Putamen (tissue), 1 donor: ENCODE measurements around the gene FAM193B.
"Not testable (repeated sequence)": the region's sequence is repeated elsewhere in the genome, so short reads cannot be mapped to it uniquely, and the experiment has no call there.

Experiments used
- DNase-seq: peaks from one replicate; pipeline ENCODE4 v3.0.0-alpha.2; 2016; ENCODE audit warnings: low spot score

Gene FAM193B

GRCh38 chr5:177576169-177576568 is 21.8 kb upstream of the FAM193B start:
- DNase-seq = no peak

DNA sequence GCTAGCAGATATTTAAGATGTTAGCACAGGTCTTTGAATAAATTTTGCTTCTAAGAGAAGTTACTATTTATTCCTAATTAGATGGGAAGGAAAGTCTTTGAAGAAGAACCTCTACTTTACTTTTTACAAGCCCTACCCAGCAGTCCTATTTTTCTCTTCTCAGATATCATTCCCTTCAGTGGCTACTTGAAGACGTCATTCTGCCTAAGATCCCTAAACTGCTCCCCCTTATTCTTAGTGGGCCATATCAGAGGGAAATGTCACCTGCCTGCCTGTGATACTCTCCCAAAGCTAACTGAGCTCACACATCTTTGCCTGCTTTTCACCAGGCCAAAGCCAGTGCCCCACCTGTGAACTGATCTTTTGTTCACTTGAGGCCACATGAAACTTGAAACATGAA is 21.1 kb upstream of the FAM193B start:
- no peak for DNase-seq

DNA sequence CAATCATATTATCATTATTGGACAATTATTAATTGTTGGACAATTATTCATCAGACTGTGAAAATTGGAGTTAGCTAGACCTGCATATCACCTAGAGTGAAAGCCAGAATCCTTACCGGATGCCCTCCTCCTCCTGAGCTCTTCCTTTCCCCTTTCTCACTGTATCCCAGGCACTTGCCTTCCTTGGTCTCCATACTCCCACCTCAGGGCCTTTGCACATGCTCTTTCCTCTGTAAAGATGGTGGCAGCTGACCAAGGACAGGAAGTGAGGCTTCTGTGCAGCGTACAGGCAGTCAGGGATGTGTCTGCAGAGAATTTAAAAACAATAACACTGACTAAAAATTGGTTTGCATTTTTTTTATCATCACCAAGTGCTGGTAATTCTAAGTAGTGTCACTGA is 15.5 kb upstream of the FAM193B start:
- no peak for DNase-seq

- DNase-seq = no peak
Measured at GRCh38 chr5:177568326-177568725, 14.0 kb upstream of the FAM193B start.

- DNase-seq = no peak
Measured at GRCh38 chr5:177565046-177565445, 10.7 kb upstream of the FAM193B start.

DNA sequence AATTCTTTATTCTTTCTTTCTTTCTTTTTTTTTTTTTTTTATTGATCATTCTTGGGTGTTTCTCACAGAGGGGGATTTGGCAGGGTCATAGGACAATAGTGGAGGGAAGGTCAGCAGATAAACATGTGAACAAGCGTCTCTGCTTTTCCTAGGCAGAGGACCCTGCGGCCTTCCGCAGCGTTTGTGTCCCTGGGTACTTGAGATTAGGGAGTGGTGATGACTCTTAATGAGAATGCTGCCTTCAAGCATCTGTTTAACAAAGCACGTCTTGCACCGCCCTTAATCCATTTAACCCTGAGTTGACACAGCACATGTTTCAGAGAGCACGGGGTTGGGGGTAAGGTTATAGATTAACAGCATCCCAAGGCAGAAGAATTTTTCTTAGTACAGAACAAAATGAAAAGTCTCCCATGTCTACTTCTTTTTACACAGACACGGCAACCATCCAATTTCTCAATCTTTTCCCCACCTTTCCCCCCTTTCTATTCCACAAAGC is 5.1 kb upstream of the FAM193B start:
- not testable (repeated sequence) for DNase-seq

DNA sequence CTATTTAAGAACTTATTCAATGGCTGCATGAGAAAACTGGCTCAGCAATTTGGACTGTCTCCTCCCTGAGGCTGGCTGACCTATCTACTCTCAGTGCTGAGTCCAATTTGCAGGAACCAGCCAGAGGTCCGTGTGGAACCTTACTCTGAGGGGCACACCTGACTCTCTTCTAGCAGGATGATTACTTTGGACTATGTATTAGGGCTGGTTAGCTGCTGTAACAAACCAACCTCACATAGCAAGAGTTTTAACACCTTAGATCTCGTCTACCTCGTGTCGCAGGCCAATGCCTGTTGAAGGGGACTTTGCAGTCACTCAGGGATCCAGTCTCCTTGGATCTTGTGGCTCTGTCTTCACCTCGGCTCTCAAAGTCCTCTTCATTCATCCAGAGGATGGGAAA is 3.4 kb upstream of the FAM193B start:
- no peak for DNase-seq

DNA sequence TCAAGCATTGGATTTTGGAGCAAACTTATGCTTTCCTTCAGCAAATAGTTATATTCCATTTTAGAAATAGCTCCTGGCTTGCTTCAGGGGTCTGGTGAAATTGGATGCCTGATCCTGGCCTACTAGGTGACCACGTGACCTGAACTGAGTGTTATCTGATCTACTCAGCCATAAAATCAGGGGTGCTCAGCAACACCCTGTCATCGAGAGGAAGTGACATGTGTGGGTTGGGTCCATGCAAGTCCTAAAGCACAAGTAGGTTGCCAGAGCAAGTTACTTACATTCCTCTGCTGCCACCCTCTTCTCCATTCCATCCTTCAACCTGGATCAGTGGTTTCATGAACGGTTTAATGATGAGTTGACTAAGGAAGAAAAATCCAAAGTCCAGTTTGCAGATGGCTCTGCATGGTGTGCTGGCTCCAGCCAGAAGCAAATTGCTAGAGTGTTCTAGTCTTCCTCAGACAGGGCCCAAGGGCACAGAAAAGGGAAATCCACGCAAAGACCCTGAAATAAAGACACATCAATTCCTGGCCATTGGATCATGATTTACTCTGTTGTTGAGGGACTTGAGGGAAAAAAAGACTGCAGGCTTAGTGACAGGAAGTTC is 2.8 kb upstream of the FAM193B start:
- DNase-seq = no peak

DNA sequence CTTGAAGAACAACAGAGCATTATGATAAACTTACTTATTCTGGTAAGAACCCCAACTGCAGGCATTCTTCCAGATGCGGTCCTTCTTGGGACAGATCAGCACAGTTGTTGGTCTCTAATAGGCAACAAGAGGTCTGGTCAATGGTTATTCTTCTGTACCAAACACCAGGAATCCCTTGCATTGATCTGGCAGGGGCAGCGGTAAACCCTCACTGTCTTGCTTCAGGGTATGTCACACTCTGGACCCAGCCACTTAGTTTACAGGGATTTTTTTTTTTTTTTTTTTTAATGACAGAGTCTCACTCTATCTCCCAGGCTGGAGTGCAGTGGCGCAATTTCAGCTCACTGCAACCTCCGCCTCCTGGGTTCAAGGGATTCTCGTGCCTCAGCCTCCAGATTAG is 1.3 kb upstream of the FAM193B start:
- no peak for DNase-seq

DNA sequence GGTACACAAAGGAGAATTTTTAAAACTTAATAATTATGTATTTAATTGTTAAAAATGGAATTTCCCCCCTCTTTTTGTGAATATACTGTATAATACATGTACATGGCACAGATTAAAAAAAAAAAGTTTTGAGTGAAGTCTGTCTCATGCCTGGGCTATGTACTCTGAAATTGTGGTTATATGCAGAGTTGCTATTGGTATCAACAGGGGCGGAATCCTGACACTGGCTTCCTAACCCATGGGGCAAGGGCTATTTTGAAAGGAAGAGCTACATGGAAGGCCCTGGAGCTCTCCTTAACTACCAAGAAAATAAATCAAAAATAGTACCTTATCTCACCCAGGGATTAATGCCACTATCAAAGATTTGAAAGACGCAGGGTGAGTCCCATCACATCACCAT is 865 bp upstream of the FAM193B start:
- no peak for DNase-seq

GRCh38 chr5:177553671-177554429 is 513 bp downstream of the FAM193B start:
- no peak for DNase-seq

DNA sequence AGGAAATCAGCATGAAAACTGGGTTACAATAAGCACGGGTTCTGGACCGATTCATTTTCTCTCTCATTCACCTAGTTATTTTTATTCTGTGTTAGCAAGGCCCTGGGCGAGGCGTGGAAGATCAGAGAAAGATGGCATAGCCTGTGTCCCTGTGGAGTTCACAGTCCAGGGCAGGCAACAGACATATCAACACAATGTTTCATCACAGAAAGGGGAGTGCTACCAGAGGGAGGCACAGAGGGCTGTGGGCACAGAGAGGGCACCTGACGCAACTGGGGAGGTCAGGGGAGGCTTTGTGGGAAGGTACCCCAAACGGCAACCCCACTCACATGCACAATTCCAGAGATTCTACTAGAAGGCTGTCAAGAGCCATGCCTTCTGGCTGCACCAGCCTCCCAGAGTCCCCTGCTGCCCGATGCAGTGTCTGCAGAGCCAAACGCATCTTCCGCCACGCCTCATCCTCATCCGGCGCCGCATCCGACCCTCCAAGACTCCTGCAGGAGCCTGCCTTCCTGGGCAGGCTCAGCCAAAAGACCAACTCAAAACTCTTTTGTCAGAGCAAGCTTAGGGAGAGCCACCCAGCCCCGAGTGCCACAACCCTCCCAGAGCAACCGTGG is 1.4 kb downstream of the FAM193B start:
- no peak for DNase-seq

- no peak for DNase-seq
Measured at GRCh38 chr5:177550122-177550521, 4.2 kb downstream of the FAM193B start.

- no peak for DNase-seq
Measured at GRCh38 chr5:177548495-177548894, 5.9 kb downstream of the FAM193B start.

GRCh38 chr5:177547736-177548135 is 6.6 kb downstream of the FAM193B start:
- no peak for DNase-seq

DNA sequence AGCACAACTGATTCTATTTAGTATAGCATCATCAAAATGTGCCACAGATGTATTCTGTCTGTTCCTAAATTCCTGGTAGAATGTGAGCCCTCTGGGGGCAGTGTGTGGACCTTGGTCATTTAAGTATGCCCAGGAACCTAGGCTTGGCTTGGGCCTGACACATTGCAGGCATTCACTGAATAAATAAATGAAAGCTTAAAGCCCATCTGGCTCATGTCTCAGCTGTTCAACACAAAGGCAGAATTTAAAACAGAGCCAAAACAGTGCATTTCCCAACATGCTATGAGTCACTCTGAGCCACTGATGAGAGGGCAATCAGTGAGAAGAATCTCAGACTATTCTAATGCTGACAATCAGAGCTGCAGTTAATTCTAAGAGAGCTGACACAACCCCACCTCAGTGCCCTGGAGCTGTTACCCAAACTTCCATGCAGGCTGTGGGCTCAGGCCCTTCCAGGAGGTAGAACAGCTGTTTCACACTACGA is 8.1 kb downstream of the FAM193B start:
- DNase-seq = peak; percentile 71

DNA sequence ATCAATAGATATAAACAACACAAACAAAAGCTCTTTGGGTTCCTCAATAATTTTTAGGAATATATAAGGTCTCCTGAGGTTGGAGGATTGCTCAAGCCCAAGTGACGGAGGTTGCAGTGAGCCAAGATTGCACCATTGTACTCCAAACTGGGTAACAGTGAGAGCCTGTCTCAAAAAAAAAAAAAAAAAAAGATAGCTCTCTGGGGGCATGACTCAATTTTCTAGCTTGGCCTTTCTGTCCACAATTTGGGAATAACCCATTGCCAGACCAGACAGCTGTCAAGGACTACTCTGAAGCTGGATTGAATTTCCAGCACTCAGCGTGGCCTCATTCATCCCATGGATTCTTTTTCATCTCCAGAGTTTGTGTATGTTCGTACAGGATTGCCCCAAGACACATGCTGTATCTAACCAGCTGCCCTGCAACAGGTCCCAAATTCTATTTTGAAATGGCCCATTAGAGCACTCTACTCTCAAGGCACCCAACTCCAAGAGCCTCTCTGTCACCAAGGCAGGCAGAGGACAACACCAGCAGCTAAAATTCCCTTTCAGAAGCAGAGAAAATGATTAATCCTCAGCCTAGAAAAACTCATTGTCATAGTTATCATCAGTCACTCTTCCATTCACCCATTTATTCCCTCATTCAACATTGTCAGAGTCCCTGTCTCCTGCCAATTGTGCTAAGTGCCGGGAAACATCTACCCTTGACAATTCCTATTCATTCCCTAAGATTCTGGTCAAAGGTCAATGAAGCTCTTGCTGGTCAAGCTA is 8.7 kb downstream of the FAM193B start:
- DNase-seq = no peak

- no peak for DNase-seq
Measured at GRCh38 chr5:177542816-177543465, 11.4 kb downstream of the FAM193B start.

DNA sequence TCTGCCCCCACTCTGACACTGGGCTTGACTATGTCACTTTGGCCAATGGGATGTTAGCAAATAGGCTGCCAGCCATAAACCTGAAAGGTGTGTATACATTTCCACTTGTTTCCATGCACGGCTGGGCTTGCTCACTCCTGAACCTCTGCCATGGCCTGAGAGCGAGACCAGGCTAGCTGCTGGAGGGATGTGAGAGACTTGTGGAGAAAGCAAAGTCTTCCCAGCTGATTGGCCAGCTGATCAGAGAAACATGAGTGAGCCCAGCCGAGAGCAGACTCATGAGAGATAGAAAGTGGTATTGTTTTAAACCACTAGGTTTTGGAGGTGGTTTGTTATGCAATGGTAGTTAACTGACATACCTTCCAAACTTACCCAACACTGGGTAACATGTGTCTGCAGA is 13.9 kb downstream of the FAM193B start:
- no peak for DNase-seq

DNA sequence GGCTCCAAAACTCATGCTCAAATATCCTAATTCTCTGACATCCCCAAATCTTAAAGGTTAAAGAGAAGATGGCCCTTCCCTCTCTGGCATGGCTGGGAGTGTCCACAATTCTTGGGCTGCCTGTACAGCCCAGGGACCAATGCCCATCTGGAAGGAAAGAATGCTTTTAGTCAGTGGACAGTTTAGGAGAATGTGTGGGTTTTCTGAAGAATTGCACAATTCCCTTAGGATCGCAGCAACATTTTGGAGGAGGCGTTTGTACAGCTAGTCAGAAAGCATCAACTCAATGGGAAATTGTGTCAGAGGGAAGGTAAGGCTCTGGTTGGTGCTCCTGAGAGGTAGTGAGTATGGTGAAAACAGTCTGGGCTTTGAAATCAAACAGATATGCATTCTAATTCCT is 15.0 kb downstream of the FAM193B start:
- no peak for DNase-seq

DNA sequence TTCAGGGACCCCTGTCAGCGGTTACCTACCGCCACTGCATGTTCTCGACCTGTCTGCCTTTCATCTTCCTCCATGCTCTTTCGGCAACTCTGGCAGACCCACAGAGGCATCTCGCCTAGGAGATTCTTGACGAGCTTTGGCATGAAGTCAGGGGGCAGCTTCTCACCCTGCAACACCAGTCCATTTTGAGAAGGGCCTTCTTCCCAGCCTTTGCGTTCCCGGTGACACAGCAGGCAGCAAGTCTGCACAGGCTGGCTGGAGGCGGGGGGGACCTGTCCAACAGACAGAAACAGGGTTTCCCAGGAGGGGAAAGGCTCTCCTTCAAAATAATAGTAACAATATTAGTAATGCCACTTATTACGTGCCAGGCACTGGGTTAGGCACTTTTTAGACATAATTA is 15.5 kb downstream of the FAM193B start:
- no peak for DNase-seq
